ENCODE measurements around the gene DUSP9.

GRCh38 chrX:153642655-153643430, 4.2 kb upstream of the DUSP9 start:
- no peak for TF ChIP-seq CTCF (conservative IDR thresholded peaks at IDR 0.05; ENCODE audit: low read depth, low read length)
- no peak for TF ChIP-seq EZH2 (IDR thresholded peaks at IDR 0.05; ENCODE audit: low read length, unreplicated experiment)
